ENCODE measurements around the gene ZNF219.

The ZNF219 gene

GRCh38 chr14:21102521-21103410 lies 4.3 kb upstream of the ZNF219 start:
- DNase-seq (ENCODE audit: low read depth): no peak

GRCh38 chr14:21101802-21102413 lies 3.5 kb upstream of the ZNF219 start:
- no peak for DNase-seq (ENCODE audit: low read depth)

GRCh38 chr14:21100931-21101330 lies 2.5 kb upstream of the ZNF219 start, which contains the start of gene TMEM253:
Gene TMEM253 (plus strand): TSS chr14:21101066. CDS start chr14:21101344, 278 bp downstream.
- no peak for DNase-seq (ENCODE audit: low read depth)

- no peak for DNase-seq (ENCODE audit: low read depth)
Observed at GRCh38 chr14:21099596-21099985, 1.1 kb upstream of the ZNF219 start.

GRCh38 chr14:21098892-21099595 lies 589 bp upstream of the ZNF219 start:
- DNase-seq (ENCODE audit: low read depth): no peak

GRCh38 chr14:21097636-21098075 lies 799 bp downstream of the ZNF219 start:
- no peak for DNase-seq (ENCODE audit: low read depth)

GRCh38 chr14:21096978-21097635 lies 1.3 kb downstream of the ZNF219 start:
- no peak for DNase-seq (ENCODE audit: low read depth)

- no peak for DNase-seq (ENCODE audit: low read depth)
Observed at GRCh38 chr14:21096438-21096837, 2.0 kb downstream of the ZNF219 start.

- DNase-seq (ENCODE audit: low read depth): no peak
Observed at GRCh38 chr14:21095430-21096205, 2.8 kb downstream of the ZNF219 start.

GRCh38 chr14:21093769-21094681 lies 4.4 kb downstream of the ZNF219 start:
- no peak for DNase-seq (ENCODE audit: low read depth)

GRCh38 chr14:21093018-21093417 lies 5.4 kb downstream of the ZNF219 start:
- DNase-seq (ENCODE audit: low read depth): no peak

- peak; percentile 87 for DNase-seq (ENCODE audit: low read depth)
Observed at GRCh38 chr14:21092273-21093011, 6.0 kb downstream of the ZNF219 start.

- no peak for DNase-seq (ENCODE audit: low read depth)
Observed at GRCh38 chr14:21091821-21092272, 6.6 kb downstream of the ZNF219 start.

GRCh38 chr14:21090940-21091663 lies 7.4 kb downstream of the ZNF219 start:
- DNase-seq (ENCODE audit: low read depth): no peak

GRCh38 chr14:21090194-21090939 lies 8.1 kb downstream of the ZNF219 start:
- DNase-seq (ENCODE audit: low read depth): no peak

- no peak for DNase-seq (ENCODE audit: low read depth)
Observed at GRCh38 chr14:21089877-21090193, 8.6 kb downstream of the ZNF219 start.

- no peak for DNase-seq (ENCODE audit: low read depth)
Observed at GRCh38 chr14:21089271-21089670, 9.2 kb downstream of the ZNF219 start.

- DNase-seq (ENCODE audit: low read depth): no peak
Observed at GRCh38 chr14:21088687-21089086, 9.8 kb downstream of the ZNF219 start.
